WTC11 (cell line): ENCODE data around the gene MAPKAP1. TPM values are rescaled to one million over a fixed set of nuclear protein-coding genes. Genes with fewer than 3 reads are reported as not detected.

ENCODE experiments used
- ATAC-seq: fragments of 200-7000 bp; cut with Tn5 transposase; 2 replicates; pipeline ENCODE4 v1.10.0; 2021; ENCODE audit warnings: mild to moderate bottlenecking, moderate library complexity
- CTCF ChIA-PET: fragments of 300-600 bp; sonication (Branson Sonifier 250); formaldehyde crosslinking; loops from one replicate; lab custom pipeline; 2021; ENCODE audit warnings: antibody characterized with exemption; lab: Charles Lee
- POLR2A ChIA-PET: fragments of 350-600 bp; sonication (Branson Sonifier 250); formaldehyde crosslinking; loops from one replicate; lab custom pipeline; 2021; ENCODE audit warnings: antibody characterized with exemption; lab: Charles Lee
- DNase-seq: peaks from one replicate; pipeline ENCODE4 v3.0.0; 2021; ENCODE audit warnings: low spot score
- H3K27ac Mint-ChIP-seq: 2 replicates; pipeline ENCODE4 v1.8.0; 2021; ENCODE audit warnings: mixed read lengths
- H3K27me3 Mint-ChIP-seq: 2 replicates; pipeline ENCODE4 v1.8.0; 2021; ENCODE audit warnings: low read depth, mild to moderate bottlenecking, moderate library complexity, mixed read lengths
- H3K36me3 Mint-ChIP-seq: 2 replicates; pipeline ENCODE4 v1.8.0; 2021; ENCODE audit warnings: mixed read lengths
- H3K4me1 Mint-ChIP-seq: 2 replicates; pipeline ENCODE4 v1.8.0; 2022; ENCODE audit warnings: mixed read lengths
- H3K4me3 Mint-ChIP-seq: 2 replicates; pipeline ENCODE4 v1.8.0; 2021; ENCODE audit warnings: mild to moderate bottlenecking, moderate library complexity, mixed read lengths
- H3K9me3 Mint-ChIP-seq: 2 replicates; pipeline ENCODE4 v1.8.0; 2021; ENCODE audit warnings: mixed read lengths
- ELF4 ChIP-seq: sonication (generic); formaldehyde crosslinking; IDR thresholded peaks from 2 replicates; pipeline ENCODE4 v1.8.1; 2022; ENCODE audit warnings: low read depth, mild to moderate bottlenecking, moderate library complexity, missing genetic modification reagents
- FOXK1 ChIP-seq: sonication (generic); formaldehyde crosslinking; IDR thresholded peaks from 2 replicates; pipeline ENCODE4 v1.8.0; 2022; ENCODE audit warnings: mild to moderate bottlenecking, moderate library complexity, missing genetic modification reagents
- FOXP4 ChIP-seq: sonication (generic); formaldehyde crosslinking; IDR thresholded peaks from 2 replicates; pipeline ENCODE4 v1.8.0; 2022; ENCODE audit warnings: mild to moderate bottlenecking, missing genetic modification reagents
- GTF2I ChIP-seq: fragments of 250-450 bp; sonication (Bioruptor Pico); conservative IDR thresholded peaks from 2 replicates; pipeline ENCODE4 v1.4.0; 2021; ENCODE audit warnings: mild to moderate bottlenecking
- JAZF1 ChIP-seq: fragments of 250-450 bp; sonication (Bioruptor Pico); IDR thresholded peaks from 2 replicates; pipeline ENCODE4 v1.9.0; 2021; ENCODE audit warnings: moderate library complexity, mild to moderate bottlenecking, inconsistent platforms
- MAX ChIP-seq: sonication (generic); formaldehyde crosslinking; IDR thresholded peaks from 2 replicates; pipeline ENCODE4 v1.8.0; 2022; ENCODE audit warnings: mild to moderate bottlenecking, missing genetic modification reagents
- MLX ChIP-seq: sonication (generic); formaldehyde crosslinking; IDR thresholded peaks from 2 replicates; pipeline ENCODE4 v1.8.1; 2023; ENCODE audit warnings: mild to moderate bottlenecking, missing genetic modification reagents, moderate library complexity
- NR2C2 ChIP-seq: sonication (generic); formaldehyde crosslinking; IDR thresholded peaks from 2 replicates; pipeline ENCODE4 v1.8.0; 2022; ENCODE audit warnings: mild to moderate bottlenecking, missing genetic modification reagents
- NR3C1 ChIP-seq: sonication (generic); formaldehyde crosslinking; conservative IDR thresholded peaks from 2 replicates; pipeline ENCODE4 v1.8.1; 2023; ENCODE audit warnings: low read depth, mild to moderate bottlenecking, missing genetic modification reagents
- RELA ChIP-seq: sonication (generic); formaldehyde crosslinking; IDR thresholded peaks from 2 replicates; pipeline ENCODE4 v1.8.1; 2022; ENCODE audit warnings: missing genetic modification reagents, mild to moderate bottlenecking, borderline replicate concordance
- SMAD4 ChIP-seq: sonication (generic); formaldehyde crosslinking; IDR thresholded peaks from 2 replicates; pipeline ENCODE4 v1.8.0; 2022; ENCODE audit warnings: mild to moderate bottlenecking, missing genetic modification reagents
- TCF7 ChIP-seq: sonication (generic); formaldehyde crosslinking; IDR thresholded peaks from 2 replicates; pipeline ENCODE4 v1.8.0; 2022; ENCODE audit warnings: mild to moderate bottlenecking, low read depth, missing genetic modification reagents, moderate library complexity
- TP53 ChIP-seq: sonication (generic); formaldehyde crosslinking; IDR thresholded peaks from 2 replicates; pipeline ENCODE4 v1.8.1; 2023; ENCODE audit warnings: mild to moderate bottlenecking, missing genetic modification reagents
- ZMAT4 ChIP-seq: fragments of 250-450 bp; sonication (Bioruptor Pico); IDR thresholded peaks from 2 replicates; pipeline ENCODE4 v1.9.0; 2021; ENCODE audit warnings: mild to moderate bottlenecking
- ZNF219 ChIP-seq: sonication (generic); formaldehyde crosslinking; IDR thresholded peaks from 2 replicates; pipeline ENCODE4 v1.8.0; 2023; ENCODE audit warnings: missing genetic modification reagents, mild to moderate bottlenecking, borderline replicate concordance
- ZNF416 ChIP-seq: fragments of 250-450 bp; sonication (Bioruptor Pico); IDR thresholded peaks from 2 replicates; pipeline ENCODE4 v1.9.0; 2021; ENCODE audit warnings: mild to moderate bottlenecking, inconsistent platforms
- total RNA-seq: library from RNA; stranded (reverse); gene quantifications from 3 replicates; pipeline ENCODE4 v1.2.3, GENCODE V29; 2021
- TF ChIP-seq, protein P1 (sequence below): fragments of 200-600 bp; IDR thresholded peaks from 2 replicates; pipeline ENCODE4 v1.8.0; 2022; ENCODE audit warnings: antibody characterized with exemption
- TF ChIP-seq, protein P2 (sequence below): fragments of 250-450 bp; sonication (Bioruptor Pico); IDR thresholded peaks from 2 replicates; pipeline ENCODE4 v1.9.0; 2021; ENCODE audit warnings: mild to moderate bottlenecking, borderline replicate concordance

The MAPKAP1 gene
- total RNA-seq, 1 experiment from 2014 or later, result 111 TPM

DNA sequence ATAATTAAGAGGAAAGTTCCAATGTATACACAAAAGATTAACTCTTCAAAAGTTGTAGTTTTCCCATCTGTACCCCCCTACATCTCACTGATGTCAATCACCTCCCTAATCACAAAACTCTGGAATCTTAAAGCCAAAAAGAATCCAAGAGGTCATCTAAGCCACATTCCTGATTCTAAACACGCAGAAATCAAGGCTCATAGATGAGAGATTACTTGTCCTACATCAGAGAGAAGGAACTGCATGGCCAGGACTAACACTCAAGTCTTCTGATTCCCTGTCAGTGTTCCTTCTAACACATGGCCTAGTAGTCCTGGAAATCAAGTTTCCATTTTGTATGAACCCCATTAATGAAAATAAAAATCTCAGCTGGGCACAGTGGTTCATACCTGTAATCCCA is 58.7 kb downstream of the MAPKAP1 start:
- ChIA-PET POLR2A (no interaction called here), CTCF (no interaction called here)
- H3K27ac Mint-ChIP-seq, result peak overlapping the region; percentile 38
- TF ChIP-seq GTF2I (CRISPR knock-in tag) (no peak), ZMAT4 (CRISPR knock-in tag) (no peak), RELA (CRISPR knock-in tag) (no peak), FOXK1 (no peak), ELF4 (no peak), TCF7 (CRISPR knock-in tag) (no peak), ZNF416 (CRISPR knock-in tag) (no peak), NR2C2 (CRISPR knock-in tag) (no peak), FOXP4 (CRISPR knock-in tag) (no peak), JAZF1 (CRISPR knock-in tag) (no peak), TP53 (no peak), MLX (no peak), NR3C1 (no peak), SMAD4 (CRISPR knock-in tag) (no peak), MAX (CRISPR knock-in tag) (no peak), ZNF219 (CRISPR knock-in tag) (no peak)
- TF ChIP-seq, protein P1, sequence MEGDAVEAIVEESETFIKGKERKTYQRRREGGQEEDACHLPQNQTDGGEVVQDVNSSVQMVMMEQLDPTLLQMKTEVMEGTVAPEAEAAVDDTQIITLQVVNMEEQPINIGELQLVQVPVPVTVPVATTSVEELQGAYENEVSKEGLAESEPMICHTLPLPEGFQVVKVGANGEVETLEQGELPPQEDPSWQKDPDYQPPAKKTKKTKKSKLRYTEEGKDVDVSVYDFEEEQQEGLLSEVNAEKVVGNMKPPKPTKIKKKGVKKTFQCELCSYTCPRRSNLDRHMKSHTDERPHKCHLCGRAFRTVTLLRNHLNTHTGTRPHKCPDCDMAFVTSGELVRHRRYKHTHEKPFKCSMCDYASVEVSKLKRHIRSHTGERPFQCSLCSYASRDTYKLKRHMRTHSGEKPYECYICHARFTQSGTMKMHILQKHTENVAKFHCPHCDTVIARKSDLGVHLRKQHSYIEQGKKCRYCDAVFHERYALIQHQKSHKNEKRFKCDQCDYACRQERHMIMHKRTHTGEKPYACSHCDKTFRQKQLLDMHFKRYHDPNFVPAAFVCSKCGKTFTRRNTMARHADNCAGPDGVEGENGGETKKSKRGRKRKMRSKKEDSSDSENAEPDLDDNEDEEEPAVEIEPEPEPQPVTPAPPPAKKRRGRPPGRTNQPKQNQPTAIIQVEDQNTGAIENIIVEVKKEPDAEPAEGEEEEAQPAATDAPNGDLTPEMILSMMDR, result no peak
- TF ChIP-seq, protein P2, sequence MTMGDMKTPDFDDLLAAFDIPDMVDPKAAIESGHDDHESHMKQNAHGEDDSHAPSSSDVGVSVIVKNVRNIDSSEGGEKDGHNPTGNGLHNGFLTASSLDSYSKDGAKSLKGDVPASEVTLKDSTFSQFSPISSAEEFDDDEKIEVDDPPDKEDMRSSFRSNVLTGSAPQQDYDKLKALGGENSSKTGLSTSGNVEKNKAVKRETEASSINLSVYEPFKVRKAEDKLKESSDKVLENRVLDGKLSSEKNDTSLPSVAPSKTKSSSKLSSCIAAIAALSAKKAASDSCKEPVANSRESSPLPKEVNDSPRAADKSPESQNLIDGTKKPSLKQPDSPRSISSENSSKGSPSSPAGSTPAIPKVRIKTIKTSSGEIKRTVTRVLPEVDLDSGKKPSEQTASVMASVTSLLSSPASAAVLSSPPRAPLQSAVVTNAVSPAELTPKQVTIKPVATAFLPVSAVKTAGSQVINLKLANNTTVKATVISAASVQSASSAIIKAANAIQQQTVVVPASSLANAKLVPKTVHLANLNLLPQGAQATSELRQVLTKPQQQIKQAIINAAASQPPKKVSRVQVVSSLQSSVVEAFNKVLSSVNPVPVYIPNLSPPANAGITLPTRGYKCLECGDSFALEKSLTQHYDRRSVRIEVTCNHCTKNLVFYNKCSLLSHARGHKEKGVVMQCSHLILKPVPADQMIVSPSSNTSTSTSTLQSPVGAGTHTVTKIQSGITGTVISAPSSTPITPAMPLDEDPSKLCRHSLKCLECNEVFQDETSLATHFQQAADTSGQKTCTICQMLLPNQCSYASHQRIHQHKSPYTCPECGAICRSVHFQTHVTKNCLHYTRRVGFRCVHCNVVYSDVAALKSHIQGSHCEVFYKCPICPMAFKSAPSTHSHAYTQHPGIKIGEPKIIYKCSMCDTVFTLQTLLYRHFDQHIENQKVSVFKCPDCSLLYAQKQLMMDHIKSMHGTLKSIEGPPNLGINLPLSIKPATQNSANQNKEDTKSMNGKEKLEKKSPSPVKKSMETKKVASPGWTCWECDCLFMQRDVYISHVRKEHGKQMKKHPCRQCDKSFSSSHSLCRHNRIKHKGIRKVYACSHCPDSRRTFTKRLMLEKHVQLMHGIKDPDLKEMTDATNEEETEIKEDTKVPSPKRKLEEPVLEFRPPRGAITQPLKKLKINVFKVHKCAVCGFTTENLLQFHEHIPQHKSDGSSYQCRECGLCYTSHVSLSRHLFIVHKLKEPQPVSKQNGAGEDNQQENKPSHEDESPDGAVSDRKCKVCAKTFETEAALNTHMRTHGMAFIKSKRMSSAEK (CRISPR knock-in tag), result no peak
- H3K36me3 Mint-ChIP-seq, result 0 out of 2 replicates have a peak, but pooled peaks cover 5% of the 10 kb centered on the region
- peaks cover 90% of the 10 kb centered on the region for H3K4me1 Mint-ChIP-seq
- ATAC-seq, result no peak
- no peak for DNase-seq
- H3K4me3 Mint-ChIP-seq, result no peak overlapping the region
- no peaks in the 10 kb centered on the region for H3K27me3 Mint-ChIP-seq
- no peaks in the 10 kb centered on the region for H3K9me3 Mint-ChIP-seq
